Measurements from ENCODE around the gene UBASH3A.

Gene UBASH3A

GRCh38 chr21:42432695-42433094, 29.0 kb downstream of the UBASH3A start:
- DNase-seq (ENCODE audit: low spot score): no peak

GRCh38 chr21:42433946-42434551, 30.3 kb downstream of the UBASH3A start:
- no peak for DNase-seq (ENCODE audit: low spot score)

GRCh38 chr21:42434884-42435283, 31.2 kb downstream of the UBASH3A start:
- no peak for DNase-seq (ENCODE audit: low spot score)

- DNase-seq (ENCODE audit: low spot score): no peak
These were observed 31.7 kb downstream of the UBASH3A start for GRCh38 chr21:42435401-42435800.

GRCh38 chr21:42435833-42436232, 32.1 kb downstream of the UBASH3A start:
- no peak for DNase-seq (ENCODE audit: low spot score)

- DNase-seq (ENCODE audit: low spot score): no peak
These were observed 33.2 kb downstream of the UBASH3A start for GRCh38 chr21:42436914-42437313.

GRCh38 chr21:42437786-42438185, 34.1 kb downstream of the UBASH3A start:
- DNase-seq (ENCODE audit: low spot score): no peak

- no peak for DNase-seq (ENCODE audit: low spot score)
These were observed 34.9 kb downstream of the UBASH3A start for GRCh38 chr21:42438316-42439205.

- no peak for DNase-seq (ENCODE audit: low spot score)
These were observed 35.8 kb downstream of the UBASH3A start for GRCh38 chr21:42439284-42440186.

GRCh38 chr21:42440187-42440792, 36.6 kb downstream of the UBASH3A start:
- DNase-seq (ENCODE audit: low spot score): no peak

GRCh38 chr21:42441963-42442362, 38.3 kb downstream of the UBASH3A start:
- DNase-seq (ENCODE audit: low spot score): no peak

- no peak for DNase-seq (ENCODE audit: low spot score)
These were observed 39.6 kb downstream of the UBASH3A start for GRCh38 chr21:42443181-42443785.

GRCh38 chr21:42443876-42444744, 40.4 kb downstream of the UBASH3A start:
- DNase-seq (ENCODE audit: low spot score): no peak

GRCh38 chr21:42444745-42445059, 41.0 kb downstream of the UBASH3A start:
- DNase-seq (ENCODE audit: low spot score): no peak

GRCh38 chr21:42445311-42445710, 41.6 kb downstream of the UBASH3A start:
- DNase-seq (ENCODE audit: low spot score): no peak

- no peak for DNase-seq (ENCODE audit: low spot score)
These were observed 42.8 kb downstream of the UBASH3A start for GRCh38 chr21:42446531-42446930.

- no peak for DNase-seq (ENCODE audit: low spot score)
These were observed 43.5 kb downstream of the UBASH3A start for GRCh38 chr21:42447182-42447581.

GRCh38 chr21:42447732-42448131, 44.0 kb downstream of the UBASH3A start:
- DNase-seq (ENCODE audit: low spot score): no peak

GRCh38 chr21:42448686-42449085, 45.0 kb downstream of the UBASH3A start:
- no peak for DNase-seq (ENCODE audit: low spot score)

GRCh38 chr21:42451941-42452340, 48.2 kb downstream of the UBASH3A start:
- no peak for DNase-seq (ENCODE audit: low spot score)
